ENCODE data around the gene SNX24.
"Not testable (repeated sequence)": the region's sequence is repeated elsewhere in the genome, so short reads cannot be mapped to it uniquely, and the experiment has no call there.

SNX24 gene

GRCh38 chr5:122967625-122968024 is 122.2 kb downstream of the SNX24 start:
- DNase-seq (ENCODE audit: low read depth in 2 of 2), result no peak

DNA sequence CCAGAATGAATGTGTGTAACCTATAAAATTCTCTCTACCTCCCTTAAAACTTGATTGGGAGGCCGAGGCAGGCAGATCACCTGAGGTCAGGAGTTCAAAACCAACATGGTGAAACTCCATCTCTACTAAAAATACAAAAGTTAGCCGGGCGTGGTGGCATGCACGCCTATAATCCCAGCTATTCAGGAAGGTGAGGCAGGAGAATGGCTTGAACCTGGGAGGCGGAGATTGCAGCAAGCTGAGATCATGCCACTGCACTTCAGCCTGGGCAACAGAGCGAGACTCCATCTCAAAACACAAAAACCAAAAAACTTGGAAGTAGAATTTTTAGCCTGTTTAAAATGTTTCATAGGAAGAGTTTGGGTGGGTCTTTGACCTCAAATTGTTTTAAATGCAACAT is 122.6 kb downstream of the SNX24 start:
- not testable (repeated sequence) for DNase-seq (ENCODE audit: low read depth in 2 of 2)

- DNase-seq (ENCODE audit: low read depth in 2 of 2), result no peak
Measured at GRCh38 chr5:122971333-122971732, 125.9 kb downstream of the SNX24 start.

DNA sequence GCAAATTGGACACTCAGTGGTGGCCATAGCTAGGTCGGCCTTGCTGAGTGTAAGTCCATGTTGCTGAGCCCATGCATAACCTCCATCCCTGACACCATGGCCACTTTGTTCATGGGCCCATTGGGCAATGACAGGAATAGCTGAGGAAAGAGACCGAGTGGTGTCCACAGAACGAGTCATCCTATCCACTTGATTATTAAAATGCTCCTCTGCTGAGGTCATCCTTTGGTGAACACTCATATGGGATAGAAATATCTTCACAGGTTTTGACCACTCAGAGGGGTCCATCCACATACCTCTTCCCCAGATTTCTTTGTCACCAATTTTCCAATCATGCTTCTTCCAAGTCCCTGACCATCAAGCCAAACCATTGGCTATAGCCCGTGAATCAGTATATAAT is 127.5 kb downstream of the SNX24 start:
- no peak for DNase-seq (ENCODE audit: low read depth in 2 of 2)

- DNase-seq (ENCODE audit: low read depth in 2 of 2), result not testable (repeated sequence)
Measured at GRCh38 chr5:122973759-122974158, 128.3 kb downstream of the SNX24 start.

DNA sequence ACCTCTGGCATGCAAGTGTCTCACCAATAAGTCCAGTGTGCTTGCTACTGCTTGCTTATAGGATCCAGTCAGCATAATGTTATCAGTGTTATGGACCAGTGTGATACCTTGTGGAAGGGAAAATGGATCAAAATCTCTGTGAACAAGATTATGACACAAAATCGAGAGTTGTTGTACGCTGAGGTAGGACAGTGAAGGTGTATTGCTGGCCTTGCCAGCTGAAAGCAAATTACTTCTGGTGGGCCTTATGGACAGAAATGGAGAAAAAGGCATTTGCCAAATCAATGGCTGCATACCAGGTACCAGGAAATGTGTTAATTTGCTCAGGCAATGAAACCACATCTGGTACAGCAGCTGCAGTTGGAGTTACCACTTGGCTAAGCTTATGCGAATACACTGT is 128.8 kb downstream of the SNX24 start:
- not testable (repeated sequence) for DNase-seq (ENCODE audit: low read depth in 2 of 2)

GRCh38 chr5:122977319-122977718 is 131.9 kb downstream of the SNX24 start:
- DNase-seq (ENCODE audit: low read depth in 2 of 2), result no peak

DNA sequence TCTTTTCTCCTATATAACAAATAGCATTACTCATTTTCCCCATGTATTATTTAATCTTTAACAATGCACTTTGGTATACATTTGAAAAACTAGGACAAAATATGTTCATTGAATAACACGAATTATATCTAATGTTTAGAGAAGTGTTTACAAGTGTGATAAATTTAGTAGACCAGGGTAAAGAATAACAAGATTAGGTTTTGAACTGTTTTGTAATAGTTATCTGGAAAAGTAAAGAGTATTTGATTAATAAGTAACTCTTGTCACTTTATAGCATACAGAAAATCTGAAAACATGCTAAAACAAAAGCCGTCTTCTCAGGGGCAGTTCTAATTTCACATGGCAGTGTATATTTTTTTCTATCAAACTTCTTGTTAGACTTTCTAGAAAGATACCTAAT is 132.7 kb downstream of the SNX24 start:
- DNase-seq (ENCODE audit: low read depth in 2 of 2), result no peak

DNA sequence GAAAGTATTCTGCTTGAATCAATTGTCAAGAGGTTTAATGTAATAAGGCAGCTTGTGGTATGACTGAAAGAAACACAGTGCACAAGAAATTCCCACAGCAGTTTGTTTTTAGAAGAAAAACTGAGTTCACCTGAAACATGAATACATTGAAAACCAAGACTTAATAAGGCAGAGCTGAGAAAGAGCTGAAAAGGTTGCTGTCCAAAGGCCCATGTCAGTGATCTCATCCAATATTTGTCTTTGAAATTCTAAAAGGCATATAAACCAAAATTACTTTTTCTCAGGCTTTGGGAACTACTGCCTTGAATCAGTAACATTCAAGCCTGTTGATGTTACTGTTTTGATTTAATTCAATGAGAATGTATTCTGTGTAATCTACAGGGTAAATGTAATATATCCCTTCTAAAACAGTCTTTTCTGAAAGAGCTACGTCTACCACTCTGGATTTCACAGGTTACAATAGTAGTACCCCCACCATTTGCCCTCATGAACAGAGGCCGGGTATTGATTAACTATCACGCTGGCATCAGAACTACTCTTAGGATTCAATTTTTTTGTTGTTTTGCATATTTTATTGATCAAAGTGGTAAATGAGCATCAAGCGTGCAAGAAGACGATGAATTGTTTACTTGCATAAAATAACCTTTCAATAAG is 133.4 kb downstream of the SNX24 start:
- no peak for DNase-seq (ENCODE audit: low read depth in 2 of 2)

- DNase-seq (ENCODE audit: low read depth in 2 of 2), result no peak
Measured at GRCh38 chr5:122981846-122982245, 136.4 kb downstream of the SNX24 start.

DNA sequence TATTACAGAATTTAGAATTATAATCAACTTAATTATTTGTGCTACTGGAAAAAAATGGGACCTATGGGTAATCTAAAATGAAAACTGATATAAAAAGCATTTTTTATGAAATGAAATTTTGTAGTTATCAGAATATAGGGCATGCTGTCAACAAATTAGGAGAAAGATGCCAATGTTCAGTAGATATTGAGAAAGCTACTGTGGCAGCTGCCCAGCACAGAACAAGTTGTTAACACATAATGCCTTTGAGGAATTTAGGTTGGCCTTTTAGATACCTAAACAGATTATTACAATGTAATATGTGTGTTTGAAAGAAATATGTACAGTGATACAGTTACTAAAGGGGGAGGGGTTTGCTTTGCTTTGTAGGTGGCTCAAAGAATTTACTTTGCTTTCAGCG is 137.0 kb downstream of the SNX24 start:
- DNase-seq (ENCODE audit: low read depth in 2 of 2), result no peak

GRCh38 chr5:122984425-122984824 is 139.0 kb downstream of the SNX24 start:
- no peak for DNase-seq (ENCODE audit: low read depth in 2 of 2)

DNA sequence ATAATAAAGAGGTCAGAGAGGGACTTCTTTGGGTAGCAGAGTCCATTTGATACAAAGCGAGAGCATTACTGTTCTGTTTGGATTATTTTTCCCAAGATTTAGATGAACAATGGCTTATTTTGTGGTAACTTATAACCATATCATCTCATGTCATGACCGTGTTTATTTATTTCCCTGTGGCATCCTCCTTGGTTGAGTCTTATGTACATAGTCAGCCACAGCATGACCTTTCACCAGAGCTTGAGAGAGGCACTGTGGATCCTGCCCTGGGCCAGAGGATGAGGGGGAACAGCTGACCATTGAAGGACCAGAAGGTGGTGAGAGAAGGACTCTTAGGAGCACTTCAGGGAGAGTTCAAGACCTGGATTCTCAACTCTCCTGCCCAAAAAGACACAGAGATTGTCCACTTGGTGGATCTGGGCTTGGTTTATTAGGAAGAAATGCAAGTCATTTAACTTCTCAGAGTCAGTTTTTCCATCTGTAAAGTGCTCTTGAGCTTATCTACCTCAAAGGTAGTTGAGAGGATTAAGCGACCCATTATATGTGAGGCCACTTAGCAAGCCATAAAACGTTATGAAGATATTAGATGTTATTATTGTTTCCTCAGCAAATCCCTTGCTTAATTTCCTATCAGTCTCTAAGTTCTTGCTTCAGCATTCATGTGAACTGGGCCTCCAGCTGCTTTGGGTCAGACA is 139.7 kb downstream of the SNX24 start:
- DNase-seq (ENCODE audit: low read depth in 2 of 2), result no peak

- no peak for DNase-seq (ENCODE audit: low read depth in 2 of 2)
Measured at GRCh38 chr5:122985954-122986721, 140.7 kb downstream of the SNX24 start.

DNA sequence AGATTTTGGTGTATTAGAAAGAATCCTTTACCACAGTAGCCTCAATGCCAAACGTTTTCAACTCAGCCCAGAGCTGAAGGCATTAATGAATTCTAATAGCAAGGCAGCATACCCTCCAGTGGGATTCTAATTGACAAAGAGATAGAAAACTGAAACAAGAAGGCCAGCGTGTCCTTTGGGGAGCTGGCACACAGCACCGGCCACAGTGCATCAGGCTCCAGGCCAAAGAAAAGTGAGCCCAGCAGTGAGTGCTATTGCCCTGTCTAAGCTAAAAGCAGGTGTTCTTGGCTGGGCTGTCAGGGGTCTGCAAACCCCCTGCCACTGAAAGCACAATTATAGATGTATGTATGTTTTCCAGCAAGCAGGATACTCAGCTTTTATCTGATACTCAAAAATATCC is 150.7 kb downstream of the SNX24 start:
- DNase-seq (ENCODE audit: low read depth in 2 of 2), result no peak

- no peak for DNase-seq (ENCODE audit: low read depth in 2 of 2)
Measured at GRCh38 chr5:122997294-122997693, 151.9 kb downstream of the SNX24 start.

DNA sequence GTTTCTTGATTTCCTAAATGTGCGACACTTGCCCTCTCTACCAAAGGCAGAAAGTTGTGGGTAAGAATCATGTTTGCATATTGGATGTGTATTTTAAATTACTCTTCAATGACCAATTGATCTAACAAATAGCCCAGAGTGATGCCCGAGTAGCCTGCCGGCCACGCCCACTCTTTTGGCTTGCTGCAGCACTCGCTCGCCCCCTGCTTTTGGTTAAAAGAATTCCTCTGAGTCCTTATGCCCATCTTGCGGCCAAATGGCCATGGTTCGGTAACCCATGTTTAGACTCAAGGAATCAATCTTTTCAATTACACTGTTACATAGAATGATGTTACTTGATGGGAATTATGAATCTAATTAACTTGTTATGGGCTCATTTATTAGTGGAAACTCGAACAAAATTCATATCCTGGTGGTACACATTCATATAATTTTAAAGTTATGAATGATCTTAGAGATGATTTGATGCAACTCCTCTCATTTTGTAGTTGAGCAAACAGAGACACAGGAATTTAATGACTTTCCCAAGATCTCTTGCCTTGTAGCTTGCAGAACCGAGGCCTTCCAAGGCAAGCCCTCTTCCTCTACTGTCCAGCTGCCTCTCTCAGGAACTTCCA is 154.6 kb downstream of the SNX24 start:
- DNase-seq (ENCODE audit: low read depth in 2 of 2), result peak; percentile 3 to 15

DNA sequence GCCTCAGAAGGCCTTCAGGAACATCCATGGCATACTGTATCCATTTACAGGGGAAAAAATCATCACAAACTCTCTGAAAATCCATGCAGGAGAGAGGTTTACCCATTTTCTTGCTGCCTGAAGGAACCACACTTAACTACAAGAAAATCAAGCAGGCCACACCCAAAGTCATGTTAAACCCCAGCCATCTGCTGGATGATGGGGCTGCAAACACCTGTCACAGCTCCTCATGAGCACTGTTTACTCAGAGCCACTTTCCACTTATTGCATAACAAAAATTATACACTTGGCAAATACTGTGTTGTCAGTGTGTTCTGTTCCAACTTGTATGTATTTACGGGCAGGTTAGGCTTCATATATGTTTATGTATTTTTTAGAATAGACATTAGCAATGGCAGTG is 155.3 kb downstream of the SNX24 start:
- no peak for DNase-seq (ENCODE audit: low read depth in 2 of 2)

GRCh38 chr5:123001808-123002207 is 156.4 kb downstream of the SNX24 start:
- DNase-seq (ENCODE audit: low read depth in 2 of 2), result no peak

DNA sequence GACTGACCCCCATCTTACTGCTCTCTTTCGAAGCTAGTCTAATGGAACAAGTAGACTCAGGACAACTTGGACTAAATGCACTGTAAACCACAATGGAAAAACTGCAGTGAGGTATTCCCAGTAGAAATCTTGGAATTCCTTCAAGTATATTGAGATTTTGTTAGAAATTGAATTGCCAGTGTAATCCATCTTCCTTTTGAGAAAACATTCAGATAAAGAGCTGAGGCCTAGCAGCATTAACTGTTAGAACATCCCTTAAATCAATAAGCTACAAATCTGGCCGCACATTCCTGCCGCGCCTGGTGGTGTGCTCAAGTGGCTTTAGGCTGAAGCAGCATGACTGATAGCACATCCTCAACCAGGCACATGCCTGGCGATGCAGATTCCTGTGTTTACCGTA is 161.8 kb downstream of the SNX24 start:
- no peak for DNase-seq (ENCODE audit: low read depth in 2 of 2)

GRCh38 chr5:123007754-123008153 is 162.3 kb downstream of the SNX24 start:
- no peak for DNase-seq (ENCODE audit: low read depth in 2 of 2)

DNA sequence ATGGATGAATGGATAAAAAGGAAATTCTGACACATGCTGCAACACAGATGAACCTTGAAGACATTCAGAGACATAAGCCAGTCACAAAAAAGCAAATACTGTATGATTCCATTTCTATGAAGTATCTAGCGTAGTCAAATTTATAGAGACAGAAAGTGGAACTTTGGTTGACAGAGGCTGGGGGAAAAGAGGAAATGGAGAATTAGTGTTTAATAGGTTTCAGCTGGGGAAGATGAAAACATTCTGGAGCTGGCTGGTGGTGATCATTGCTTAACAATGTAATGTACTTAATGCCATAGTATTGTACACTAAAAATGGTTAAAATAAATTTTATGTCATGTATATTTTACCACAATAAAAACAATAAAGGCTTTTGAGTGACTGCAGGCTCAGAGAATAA is 166.9 kb downstream of the SNX24 start:
- DNase-seq (ENCODE audit: low read depth in 2 of 2), result no peak
